GM19372 (cell line): ENCODE measurements around the gene ADISSP.

Source experiments
- ATAC-seq: cut with Tn5 transposase; IDR thresholded peaks from one replicate; pipeline ENCODE4 v1.9.1; 2021; ENCODE audit warnings: mild to moderate bottlenecking, low read depth, moderate library complexity; ENCODE audit not compliant: unreplicated experiment

ADISSP gene

GRCh38 chr20:3767427-3768341 lies at the start of gene ADISSP:
Gene ADISSP (minus strand): TSS chr20:3767753. CDS start chr20:3760100, 7,653 bp downstream.
- peak; percentile 91 for ATAC-seq

- ATAC-seq = no peak
These were observed 48.3 kb upstream of the ADISSP start for GRCh38 chr20:3815703-3816315.

- no peak for ATAC-seq
These were observed 47.5 kb upstream of the ADISSP start for GRCh38 chr20:3814928-3815495.

- ATAC-seq = no peak
These were observed 46.5 kb upstream of the ADISSP start for GRCh38 chr20:3813848-3814581.

GRCh38 chr20:3812975-3813847 lies 45.7 kb upstream of the ADISSP start:
- no peak for ATAC-seq

- no peak for ATAC-seq
These were observed 44.7 kb upstream of the ADISSP start for GRCh38 chr20:3812259-3812681.

GRCh38 chr20:3811467-3812258 lies 44.1 kb upstream of the ADISSP start:
- ATAC-seq = no peak

- no peak for ATAC-seq
These were observed 41.0 kb upstream of the ADISSP start for GRCh38 chr20:3808544-3808943.

GRCh38 chr20:3804781-3805180 lies 37.2 kb upstream of the ADISSP start:
- ATAC-seq = no peak

- no peak for ATAC-seq
These were observed 36.8 kb upstream of the ADISSP start for GRCh38 chr20:3804254-3804751.

GRCh38 chr20:3803854-3804253 lies 36.3 kb upstream of the ADISSP start:
- no peak for ATAC-seq

- no peak for ATAC-seq
These were observed 35.7 kb upstream of the ADISSP start for GRCh38 chr20:3803289-3803688.

- no peak for ATAC-seq
These were observed 35.1 kb upstream of the ADISSP start for GRCh38 chr20:3802524-3803239.

- no peak for ATAC-seq
These were observed 34.3 kb upstream of the ADISSP start for GRCh38 chr20:3801846-3802245.

- no peak for ATAC-seq
These were observed 33.7 kb upstream of the ADISSP start for GRCh38 chr20:3801299-3801698.

GRCh38 chr20:3800878-3801260 lies 33.3 kb upstream of the ADISSP start:
- ATAC-seq = no peak

GRCh38 chr20:3800256-3800877 lies 32.8 kb upstream of the ADISSP start:
- ATAC-seq = no peak

GRCh38 chr20:3798908-3799248 lies 31.3 kb upstream of the ADISSP start:
- ATAC-seq = no peak
